HG03571 (cell line): ENCODE measurements around the gene CDK4.
"Not testable (repeated sequence)": the region's sequence is repeated elsewhere in the genome, so short reads cannot be mapped to it uniquely, and the experiment has no call there.

Experiments
- ATAC-seq: cut with Tn5 transposase; IDR thresholded peaks from one replicate; pipeline ENCODE4 v1.9.1; 2021; ENCODE audit not compliant: unreplicated experiment

The CDK4 gene

GRCh38 chr12:57726884-57727757 lies 25.0 kb downstream of the CDK4 start:
- ATAC-seq = no peak

DNA sequence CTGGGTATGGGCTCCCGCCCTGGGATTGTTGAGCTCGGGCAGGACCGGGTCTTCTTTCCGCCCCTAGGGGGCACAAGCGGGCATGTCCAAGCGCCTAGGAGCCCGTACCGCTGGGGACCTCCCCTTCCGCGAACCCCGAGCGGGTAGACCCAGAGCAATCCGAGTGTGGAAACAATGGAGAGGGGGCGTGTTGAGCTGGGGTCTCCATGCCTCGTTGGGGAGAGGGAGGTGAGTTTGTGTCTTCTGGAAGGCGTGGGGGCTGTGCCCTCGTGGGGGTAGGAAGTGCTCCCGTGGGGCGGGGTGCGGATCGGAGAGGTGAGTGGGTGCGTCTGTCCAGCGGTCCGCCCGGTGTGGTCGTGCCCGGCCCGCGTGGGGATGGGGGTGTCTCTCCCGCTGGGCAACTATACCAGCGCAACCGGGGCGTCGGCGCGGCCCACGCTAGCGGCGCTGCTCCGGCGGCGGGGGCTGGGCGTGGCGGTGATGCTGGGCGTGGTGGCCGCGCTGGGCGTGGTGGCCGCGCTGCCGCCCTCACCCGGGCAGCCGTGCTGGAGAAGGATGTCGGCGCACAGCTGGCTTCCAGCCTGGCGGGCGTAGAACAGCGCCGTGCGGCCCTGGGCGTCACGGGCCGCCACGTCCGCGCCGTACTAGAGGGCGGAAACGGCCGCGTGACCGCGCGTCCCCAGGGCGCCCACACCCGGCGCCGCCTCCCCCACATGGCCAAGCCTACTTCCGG lies 25.8 kb downstream of the CDK4 start:
- ATAC-seq = no peak

GRCh38 chr12:57725851-57726150 lies 26.3 kb downstream of the CDK4 start:
- no peak for ATAC-seq

- ATAC-seq = no peak
Observed at GRCh38 chr12:57724936-57725740, 27.0 kb downstream of the CDK4 start.

- ATAC-seq = no peak
Observed at GRCh38 chr12:57724003-57724935, 27.8 kb downstream of the CDK4 start.

DNA sequence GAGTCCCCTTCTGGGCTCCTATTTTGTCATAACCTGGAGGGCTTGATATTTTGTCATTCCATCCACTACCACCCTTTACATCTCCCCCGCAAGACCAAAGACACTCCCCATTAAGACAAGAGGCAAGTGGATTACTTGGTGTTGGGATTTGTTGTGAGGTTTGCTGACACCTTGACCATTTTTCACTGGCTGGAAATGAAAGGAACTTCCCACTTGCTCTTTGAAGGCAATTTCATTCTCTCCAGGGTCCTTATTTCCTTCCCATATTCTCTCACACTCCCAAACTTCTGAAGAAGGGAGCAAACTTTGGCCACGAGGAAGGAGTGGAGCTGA lies 28.5 kb downstream of the CDK4 start:
- ATAC-seq = no peak

DNA sequence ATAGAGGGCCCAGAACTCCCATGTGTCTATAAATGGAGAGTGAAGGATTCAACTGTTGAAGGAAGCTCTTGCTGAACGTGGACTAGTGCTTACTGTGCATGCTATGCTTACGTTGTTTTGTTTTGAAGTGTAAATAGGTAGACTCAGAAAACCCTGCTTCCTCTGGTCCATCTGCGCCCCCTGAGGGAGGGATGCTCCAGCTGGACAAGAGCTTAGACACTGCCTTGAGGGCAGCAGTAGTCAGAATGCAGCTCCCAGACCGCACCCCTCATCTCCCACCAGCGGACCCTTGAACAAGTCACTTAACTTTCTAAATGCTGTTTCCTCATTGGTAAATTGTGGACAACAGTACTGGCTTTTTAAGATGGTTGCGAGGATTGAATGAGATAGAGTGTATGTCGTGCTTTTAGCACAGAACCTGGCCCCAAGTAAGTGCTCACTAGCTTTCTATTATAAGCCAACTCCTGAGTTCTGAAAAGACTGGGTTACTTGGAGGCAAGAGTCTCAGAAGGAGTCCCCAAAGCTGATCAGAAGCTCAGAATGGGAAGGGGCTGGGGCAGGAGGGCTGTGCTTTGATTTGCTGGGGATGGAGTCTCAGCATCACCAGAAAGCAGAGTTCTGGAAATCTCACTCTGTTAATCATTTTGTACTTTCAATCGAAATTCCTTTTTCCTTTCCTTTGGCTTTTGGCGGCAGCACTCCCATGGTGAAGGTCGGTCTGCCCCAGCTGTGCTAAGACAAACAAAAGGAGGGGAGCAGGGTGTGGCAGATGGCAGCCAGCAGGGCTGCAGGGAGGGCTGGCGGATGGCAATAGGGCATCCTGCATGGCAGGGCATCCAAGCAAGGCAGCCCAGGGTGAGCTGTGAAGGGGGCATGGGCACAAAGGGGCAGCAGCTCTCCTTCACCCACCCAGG lies 29.1 kb downstream of the CDK4 start:
- no peak for ATAC-seq

DNA sequence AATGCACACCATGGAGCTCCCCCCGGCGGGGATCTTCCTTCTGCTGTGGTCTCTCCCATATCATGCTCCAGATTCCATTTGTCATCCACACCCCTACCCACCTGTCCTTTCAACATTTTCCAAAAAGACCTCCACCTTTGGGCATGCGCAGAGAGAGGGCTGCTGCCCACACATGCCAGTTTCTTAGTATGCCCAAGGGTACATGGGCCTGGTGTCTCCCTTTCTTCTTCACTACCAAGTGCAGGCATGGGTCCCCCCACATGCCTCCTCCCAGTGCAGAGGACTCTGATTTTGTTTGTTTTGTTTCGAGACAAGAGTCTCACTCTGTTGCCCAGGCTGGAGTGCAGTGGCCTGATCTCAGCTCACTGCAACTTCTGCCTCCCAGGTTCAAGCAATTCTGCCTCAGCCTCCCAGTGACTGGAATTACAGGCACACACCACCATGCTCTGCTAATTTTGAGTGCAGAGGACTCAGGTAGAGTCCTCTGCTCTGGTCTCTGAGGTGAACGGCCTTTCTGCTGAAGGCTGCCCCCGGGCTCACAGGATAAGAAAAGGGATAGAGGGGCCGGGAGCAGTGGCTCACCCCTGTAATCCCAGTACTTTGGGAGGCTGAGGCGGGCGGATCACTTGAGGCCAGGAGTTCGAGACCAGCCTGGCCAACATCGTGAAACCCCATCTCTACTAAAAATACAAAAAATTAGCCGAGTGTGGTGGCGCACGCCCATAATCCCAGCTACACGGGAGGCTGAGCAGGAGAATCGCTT lies 30.1 kb downstream of the CDK4 start:
- ATAC-seq = not testable (repeated sequence)

DNA sequence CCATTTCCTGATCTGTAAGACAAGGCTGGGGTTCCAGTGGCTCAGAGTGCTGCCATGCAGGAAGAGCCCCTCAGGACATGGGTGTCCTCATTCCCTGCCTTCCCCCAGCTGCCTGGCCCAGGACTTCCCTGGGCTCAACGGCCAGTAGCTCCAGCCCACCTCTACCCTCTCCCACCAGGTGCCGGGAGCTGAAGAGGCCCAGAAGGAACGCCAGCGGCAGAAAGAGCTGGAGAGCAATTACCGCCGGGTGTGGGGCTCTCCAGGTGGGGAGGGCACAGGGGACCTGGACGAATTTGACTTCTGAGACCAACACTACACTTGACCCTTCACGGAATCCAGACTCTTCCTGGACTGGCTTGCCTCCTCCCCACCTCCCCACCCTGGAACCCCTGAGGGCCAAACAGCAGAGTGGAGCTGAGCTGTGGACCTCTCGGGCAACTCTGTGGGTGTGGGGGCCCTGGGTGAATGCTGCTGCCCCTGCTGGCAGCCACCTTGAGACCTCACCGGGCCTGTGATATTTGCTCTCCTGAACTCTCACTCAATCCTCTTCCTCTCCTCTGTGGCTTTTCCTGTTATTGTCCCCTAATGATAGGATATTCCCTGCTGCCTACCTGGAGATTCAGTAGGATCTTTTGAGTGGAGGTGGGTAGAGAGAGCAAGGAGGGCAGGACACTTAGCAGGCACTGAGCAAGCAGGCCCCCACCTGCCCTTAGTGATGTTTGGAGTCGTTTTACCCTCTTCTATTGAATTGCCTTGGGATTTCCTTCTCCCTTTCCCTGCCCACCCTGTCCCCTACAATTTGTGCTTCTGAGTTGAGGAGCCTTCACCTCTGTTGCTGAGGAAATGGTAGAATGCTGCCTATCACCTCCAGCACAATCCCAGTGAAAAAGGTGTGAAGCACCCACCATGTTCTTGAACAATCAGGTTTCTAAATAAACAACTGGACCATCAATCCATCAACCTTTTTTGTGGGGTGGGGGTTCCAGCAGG lies 31.2 kb downstream of the CDK4 start:
- no peak for ATAC-seq

DNA sequence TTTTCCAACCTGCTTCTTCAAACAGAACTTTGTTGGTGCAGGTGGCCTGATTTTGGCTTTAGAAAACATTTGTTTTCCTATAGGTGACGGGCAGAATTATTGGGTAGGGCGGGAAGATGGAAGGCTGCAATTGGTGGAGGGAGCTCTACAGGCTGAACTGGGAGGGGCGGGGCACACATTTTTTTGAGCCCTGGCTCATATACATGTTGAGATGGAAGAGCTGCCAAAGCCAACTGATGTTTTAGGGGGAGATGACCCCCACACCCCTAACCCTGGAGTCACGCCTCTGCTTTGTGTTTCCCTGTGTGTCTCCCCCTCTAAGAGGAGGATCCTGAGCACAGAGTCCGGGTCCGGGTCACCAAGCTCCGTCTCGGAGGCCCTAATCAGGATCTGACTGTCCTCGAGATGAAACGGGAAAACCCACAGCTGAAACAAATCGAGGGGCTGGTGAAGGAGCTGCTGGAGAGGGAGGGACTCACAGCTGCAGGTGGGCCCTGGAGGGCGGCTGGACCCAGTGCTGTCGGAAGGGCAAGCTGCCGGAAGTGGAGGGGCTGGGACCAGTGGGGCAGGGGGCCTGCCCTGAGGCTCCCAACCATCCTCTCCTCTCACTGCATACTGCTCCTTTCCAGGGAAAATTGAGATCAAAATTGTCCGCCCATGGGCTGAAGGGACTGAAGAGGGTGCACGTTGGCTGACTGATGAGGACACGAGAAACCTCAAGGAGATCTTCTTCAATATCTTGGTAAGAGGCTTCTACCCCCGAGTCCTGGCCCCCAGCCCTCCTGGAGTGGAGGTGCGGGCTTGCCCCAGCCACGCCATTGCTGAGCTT lies 32.1 kb downstream of the CDK4 start:
- no peak for ATAC-seq

GRCh38 chr12:57718641-57719528 lies 33.2 kb downstream of the CDK4 start:
- ATAC-seq = no peak

- ATAC-seq = no peak
Observed at GRCh38 chr12:57717846-57718640, 34.1 kb downstream of the CDK4 start.

- ATAC-seq = no peak
Observed at GRCh38 chr12:57717131-57717530, 35.0 kb downstream of the CDK4 start.

DNA sequence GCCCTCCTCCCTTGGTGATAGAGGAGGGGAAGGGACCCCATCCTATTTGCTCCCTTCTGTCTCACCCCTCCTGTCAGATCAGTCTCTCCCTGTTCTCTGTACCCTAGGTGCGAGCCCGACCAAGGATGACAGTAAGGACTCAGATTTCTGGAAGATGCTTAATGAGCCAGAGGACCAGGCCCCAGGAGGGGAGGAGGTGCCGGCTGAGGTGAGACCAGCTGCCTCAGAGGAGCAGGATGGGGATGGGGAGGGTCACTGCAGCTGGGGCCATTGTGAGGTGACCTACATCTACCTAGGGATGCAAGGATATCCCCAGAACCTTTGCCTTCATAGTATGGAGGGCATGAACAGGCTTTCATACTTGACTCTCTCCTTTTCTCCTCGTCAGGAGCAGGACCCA lies 35.8 kb downstream of the CDK4 start:
- ATAC-seq = no peak

DNA sequence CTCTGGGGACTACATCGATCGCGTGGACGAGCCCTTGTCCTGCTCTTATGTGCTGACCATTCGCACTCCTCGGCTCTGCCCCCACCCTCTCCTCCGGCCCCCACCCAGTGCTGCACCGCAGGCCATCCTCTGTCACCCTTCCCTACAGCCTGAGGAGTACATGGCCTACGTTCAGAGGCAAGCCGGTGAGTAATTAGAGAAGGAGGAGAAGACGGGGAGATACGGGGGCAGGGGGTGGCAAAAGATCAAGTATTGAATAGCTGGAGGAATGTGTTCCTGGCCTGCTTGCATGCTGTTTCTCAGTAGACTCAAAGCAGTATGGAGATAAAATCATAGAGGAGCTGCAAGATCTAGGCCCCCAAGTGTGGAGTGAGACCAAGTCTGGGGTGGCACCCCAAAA lies 36.3 kb downstream of the CDK4 start:
- ATAC-seq = no peak
